Right renal cortex interstitium (tissue), 3 donors: ENCODE measurements around the gene DSCAML1. TPM values are rescaled to one million over a fixed set of nuclear protein-coding genes. Genes with fewer than 3 reads are reported as not detected.

Source experiments
- DNase-seq, 3 donors: peaks; one replicate each; pipeline ENCODE4 v3.0.0-alpha.2; 2013; ENCODE audit warnings: low read depth in 3 of 3, low spot score in 2 of 3
- polyA plus RNA-seq, 3 donors: library from polyadenylated mRNA; unstranded; fragments of 120-200 nt; gene quantifications; one replicate each; pipeline ENCODE4 v1.2.1, GENCODE V29; 2013; ENCODE audit not compliant: insufficient read length in 3 of 3

Gene DSCAML1, protein sequence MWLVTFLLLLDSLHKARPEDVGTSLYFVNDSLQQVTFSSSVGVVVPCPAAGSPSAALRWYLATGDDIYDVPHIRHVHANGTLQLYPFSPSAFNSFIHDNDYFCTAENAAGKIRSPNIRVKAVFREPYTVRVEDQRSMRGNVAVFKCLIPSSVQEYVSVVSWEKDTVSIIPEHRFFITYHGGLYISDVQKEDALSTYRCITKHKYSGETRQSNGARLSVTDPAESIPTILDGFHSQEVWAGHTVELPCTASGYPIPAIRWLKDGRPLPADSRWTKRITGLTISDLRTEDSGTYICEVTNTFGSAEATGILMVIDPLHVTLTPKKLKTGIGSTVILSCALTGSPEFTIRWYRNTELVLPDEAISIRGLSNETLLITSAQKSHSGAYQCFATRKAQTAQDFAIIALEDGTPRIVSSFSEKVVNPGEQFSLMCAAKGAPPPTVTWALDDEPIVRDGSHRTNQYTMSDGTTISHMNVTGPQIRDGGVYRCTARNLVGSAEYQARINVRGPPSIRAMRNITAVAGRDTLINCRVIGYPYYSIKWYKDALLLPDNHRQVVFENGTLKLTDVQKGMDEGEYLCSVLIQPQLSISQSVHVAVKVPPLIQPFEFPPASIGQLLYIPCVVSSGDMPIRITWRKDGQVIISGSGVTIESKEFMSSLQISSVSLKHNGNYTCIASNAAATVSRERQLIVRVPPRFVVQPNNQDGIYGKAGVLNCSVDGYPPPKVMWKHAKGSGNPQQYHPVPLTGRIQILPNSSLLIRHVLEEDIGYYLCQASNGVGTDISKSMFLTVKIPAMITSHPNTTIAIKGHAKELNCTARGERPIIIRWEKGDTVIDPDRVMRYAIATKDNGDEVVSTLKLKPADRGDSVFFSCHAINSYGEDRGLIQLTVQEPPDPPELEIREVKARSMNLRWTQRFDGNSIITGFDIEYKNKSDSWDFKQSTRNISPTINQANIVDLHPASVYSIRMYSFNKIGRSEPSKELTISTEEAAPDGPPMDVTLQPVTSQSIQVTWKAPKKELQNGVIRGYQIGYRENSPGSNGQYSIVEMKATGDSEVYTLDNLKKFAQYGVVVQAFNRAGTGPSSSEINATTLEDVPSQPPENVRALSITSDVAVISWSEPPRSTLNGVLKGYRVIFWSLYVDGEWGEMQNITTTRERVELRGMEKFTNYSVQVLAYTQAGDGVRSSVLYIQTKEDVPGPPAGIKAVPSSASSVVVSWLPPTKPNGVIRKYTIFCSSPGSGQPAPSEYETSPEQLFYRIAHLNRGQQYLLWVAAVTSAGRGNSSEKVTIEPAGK (N-terminal part only)
- polyA plus RNA-seq = 1 to 10 TPM; 1.6 to 2.3 (median 1.6) TPM

GRCh38 chr11:117796872-117797529 is at the start of gene DSCAML1:
DSCAML1 (minus strand) TSS chr11:117797216; CDS start chr11:117797079, 137 bp downstream.
- DNase-seq = no peak

DNA sequence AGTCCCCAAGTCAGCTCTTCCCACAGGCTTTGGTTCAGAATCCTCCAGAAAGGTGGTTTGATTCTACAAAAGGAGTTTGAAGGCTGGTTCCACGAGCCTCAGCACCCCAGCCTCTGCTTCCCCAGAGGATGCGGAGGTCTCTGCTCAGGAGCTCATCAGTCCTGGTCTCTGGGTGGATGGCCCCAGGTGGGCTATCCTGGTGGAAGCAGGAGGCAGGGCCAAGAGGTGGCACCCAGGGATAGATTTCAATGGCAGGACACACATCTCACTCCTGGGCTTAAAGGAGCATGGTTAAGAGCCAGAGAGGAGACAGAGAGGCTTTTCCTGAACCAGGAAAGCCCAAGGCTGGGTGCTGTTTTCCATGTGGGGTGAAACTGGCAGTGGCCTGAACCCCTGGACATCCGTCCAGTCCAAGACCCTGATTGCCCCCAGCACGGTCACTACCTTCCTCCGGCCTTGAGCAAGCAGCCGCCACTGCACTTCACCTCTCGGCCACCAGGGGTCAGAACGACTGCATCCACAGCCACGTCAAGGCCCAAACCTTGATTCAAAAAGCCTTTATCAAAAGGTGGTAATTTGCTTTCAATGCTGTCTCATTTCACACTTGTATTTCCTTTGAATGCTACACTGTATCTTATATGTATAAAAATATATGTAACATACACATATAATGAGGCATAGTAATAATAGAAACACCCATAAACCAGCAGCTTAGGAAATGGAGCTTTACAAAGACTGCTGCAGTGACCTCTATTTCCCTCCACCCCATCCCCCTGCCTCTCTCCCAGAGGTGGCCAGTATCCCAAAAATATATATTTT is 46.9 kb upstream of the DSCAML1 start:
- DNase-seq = no peak

GRCh38 chr11:117842131-117842941 is 45.3 kb upstream of the DSCAML1 start:
- DNase-seq = no peak

GRCh38 chr11:117841551-117842031 is 44.6 kb upstream of the DSCAML1 start:
- no peak for DNase-seq

GRCh38 chr11:117840881-117841550 is 44.0 kb upstream of the DSCAML1 start:
- DNase-seq = no peak

DNA sequence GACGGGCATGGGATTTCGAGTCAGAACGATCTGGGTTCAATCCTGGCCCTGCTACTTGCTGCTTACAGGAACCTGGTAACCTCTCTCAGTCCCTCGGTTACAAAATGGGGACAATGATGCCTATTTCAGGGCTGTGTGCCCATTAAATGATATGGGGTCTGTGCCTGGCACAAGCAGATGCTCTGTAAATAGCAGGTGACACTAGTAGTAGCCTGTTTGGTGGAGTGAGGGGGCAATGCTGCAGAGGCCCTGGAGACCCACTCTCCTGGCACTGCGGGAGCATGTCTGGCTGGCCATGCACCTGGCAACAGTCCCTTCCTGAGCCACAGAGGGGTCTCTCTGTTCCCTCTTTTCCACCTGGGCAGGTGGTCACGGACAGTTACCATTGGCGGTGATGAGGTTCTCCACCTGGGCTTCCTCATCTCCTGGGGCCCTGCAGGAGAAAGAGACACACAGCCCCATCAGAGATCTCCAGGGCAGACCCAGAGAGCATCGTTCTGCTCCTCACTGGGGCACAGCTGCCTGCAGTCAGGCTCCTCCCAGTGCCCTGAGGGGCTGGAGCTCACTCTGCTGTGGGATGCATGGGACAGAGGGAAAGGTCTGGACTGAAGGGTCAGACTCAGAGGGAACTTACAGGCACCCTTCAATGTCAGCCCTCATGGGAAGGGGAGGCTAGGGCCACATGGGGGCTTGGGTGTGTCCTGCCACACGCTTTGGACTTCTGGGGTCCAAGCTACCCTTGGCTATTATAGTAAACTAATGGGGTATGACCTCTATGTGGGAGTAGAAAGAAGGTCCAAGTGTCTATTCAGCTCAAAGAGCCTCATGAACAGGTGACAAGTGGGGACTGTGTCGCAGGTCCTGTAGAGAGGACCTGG is 43.2 kb upstream of the DSCAML1 start:
- DNase-seq = no peak

DNA sequence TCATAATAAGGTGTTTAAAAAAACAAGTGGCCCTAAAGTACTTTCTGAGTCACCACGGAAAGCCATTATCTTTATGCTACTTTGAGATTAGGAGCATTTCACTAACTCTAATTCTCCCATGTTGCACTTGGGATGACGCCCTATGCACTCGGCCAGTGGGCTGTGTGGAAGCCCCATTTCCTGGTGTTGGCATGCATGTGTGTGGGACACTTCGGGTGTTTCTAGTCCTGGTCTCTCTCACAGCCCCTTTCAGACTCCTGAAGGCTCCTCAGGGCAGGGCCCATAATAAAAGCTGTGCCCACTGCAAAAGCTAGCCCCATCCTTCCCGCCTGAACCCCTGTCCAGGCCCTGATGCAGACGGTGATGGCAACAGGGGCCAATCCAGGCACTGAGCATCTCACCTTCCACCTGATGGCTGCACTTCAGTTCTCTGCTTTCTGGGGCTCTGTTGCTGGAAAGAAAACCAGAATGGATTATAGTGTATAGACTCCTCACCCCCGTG is 42.4 kb upstream of the DSCAML1 start:
- no peak for DNase-seq

- no peak for DNase-seq
Measured at GRCh38 chr11:117838901-117839300, 41.9 kb upstream of the DSCAML1 start.

GRCh38 chr11:117837791-117838190 is 40.8 kb upstream of the DSCAML1 start:
- no peak for DNase-seq

DNA sequence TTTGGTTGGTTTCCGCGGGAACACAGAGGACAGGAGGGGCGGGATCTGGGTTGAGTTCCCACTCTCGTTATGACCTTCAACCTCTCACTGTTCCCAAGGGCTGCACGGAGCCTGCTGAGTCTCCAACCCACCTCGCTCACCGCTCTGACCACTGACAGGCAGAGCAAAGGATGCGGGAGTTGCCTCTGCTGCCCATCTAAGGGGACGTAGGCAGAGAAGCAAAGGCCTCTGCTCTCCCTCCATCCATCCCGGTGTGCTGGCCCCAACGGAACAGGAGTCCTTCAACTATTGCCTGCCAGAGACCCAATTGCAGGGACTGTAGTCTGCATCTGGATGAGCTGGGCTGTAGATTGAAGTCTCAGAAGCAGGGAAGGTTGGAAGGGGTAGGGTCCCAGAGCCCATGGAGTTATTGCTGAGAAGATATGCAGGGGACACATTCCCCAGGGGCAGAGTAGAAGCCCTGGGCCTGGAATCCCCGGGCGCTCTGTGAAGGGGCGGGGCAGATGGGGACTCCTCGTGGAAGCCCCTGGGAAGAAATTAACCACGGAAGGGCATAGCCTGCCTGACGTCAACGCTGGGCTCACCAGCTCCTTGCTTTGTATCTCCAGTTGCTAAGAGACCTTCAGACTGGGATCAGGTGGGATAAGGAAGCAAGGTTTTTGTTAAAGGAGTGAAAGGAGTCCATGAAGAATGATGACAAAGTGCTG is 40.2 kb upstream of the DSCAML1 start:
- DNase-seq = no peak

GRCh38 chr11:117836077-117836960 is 39.3 kb upstream of the DSCAML1 start:
- DNase-seq = no peak

DNA sequence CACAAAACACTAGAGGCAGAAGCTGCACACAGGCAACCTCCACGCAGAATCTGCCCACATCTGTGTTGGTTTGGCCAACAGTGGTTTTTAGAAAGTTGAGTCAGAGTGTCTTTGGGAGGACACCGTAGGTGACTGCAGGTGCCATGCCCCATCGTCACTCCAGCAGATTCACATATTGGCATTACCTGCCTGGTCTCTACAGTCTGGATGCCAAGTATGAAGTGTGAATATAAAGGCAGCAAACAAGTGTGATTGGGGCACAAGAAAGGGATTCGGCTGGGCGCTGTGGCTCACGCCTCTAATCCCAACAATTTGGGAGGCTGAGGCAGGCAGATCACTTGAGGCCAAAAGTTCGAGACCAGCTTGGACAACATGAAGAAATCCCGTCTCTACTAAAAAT is 38.6 kb upstream of the DSCAML1 start:
- no peak for DNase-seq

- no peak for DNase-seq
Measured at GRCh38 chr11:117834838-117835443, 37.9 kb upstream of the DSCAML1 start.

DNA sequence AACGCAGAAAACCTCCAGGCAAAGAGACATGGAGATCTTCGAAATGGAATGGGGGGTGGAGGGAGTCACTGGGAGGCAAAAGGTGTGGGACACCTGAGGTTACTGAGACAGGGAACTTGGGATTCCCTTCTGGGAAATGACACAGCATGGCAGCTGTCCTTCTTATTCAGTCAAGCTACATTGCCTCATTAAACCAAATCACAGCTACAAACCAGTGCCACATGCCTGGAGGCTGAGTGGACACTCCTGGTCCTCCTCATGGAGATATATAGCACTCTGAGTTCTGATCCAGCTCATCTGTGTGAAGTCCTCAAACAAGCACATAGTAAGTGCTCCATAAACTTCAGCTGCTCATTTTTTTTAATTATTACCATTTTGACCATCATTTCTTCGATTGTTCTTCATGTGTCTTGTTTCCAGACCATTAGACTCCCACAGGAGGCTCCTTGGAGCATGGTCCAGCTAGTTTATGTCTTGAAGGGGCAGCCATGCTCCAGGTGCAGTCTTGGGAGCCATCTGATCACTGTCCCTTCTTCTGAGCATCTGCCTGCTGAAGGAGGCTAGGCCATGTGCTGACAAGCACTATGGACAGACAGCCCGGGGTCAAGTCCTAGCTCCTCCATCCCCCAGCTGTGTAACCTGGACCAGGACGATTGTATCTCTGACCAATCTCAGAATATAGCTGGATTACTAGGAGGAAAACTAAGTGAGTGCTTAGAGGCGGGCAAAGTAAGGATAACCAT is 37.2 kb upstream of the DSCAML1 start:
- no peak for DNase-seq
